ENCODE results near the gene FGF18.

DNA sequence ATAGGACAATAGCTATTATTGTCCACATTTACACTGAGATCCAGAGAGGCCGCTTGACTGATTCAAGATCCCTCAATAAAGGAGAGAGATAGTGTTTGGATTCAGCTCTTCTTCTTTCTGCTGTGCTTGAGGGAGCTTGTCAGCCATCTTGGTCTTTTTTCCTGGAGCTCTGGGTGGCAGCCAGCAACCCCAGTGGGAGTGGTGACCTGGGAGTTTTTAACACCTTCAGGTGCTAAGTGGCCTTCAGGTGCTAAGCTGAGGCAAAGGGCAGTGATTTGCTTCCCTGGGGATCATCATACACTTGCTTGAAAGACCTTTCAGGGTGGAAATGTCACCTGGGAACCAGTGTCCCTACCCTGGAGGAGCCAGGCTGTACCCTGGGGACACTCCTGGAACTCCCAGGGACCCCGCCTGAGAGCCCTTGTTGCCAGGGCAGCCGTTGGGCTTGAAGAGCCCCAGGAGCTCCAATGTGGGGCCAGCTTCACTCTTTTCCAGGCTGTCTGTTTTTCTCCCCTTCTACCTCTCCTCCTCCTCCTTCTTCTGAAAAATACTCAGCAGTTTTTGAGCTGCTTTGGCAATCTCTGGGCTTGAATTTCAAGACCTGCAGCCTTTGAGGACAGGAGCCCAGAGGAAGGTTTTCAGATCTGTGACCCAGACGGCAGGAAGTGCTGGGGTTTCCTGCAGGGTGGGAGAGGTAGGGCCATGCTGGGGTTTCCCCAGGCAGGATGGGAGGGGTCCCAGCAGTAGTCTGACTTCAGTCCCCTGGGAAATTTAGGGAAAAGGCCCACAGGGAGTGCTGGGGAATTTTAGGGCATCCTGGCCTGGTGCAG lies 59.7 kb downstream of the FGF18 start:
- TF ChIP-seq, protein P1, sequence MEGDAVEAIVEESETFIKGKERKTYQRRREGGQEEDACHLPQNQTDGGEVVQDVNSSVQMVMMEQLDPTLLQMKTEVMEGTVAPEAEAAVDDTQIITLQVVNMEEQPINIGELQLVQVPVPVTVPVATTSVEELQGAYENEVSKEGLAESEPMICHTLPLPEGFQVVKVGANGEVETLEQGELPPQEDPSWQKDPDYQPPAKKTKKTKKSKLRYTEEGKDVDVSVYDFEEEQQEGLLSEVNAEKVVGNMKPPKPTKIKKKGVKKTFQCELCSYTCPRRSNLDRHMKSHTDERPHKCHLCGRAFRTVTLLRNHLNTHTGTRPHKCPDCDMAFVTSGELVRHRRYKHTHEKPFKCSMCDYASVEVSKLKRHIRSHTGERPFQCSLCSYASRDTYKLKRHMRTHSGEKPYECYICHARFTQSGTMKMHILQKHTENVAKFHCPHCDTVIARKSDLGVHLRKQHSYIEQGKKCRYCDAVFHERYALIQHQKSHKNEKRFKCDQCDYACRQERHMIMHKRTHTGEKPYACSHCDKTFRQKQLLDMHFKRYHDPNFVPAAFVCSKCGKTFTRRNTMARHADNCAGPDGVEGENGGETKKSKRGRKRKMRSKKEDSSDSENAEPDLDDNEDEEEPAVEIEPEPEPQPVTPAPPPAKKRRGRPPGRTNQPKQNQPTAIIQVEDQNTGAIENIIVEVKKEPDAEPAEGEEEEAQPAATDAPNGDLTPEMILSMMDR (IDR thresholded peaks at IDR 0.05), result no peak
- TF ChIP-seq POLR2A (IDR thresholded peaks at IDR 0.05; ENCODE audit: low read depth), result no peak
